ENCODE data around the gene AKAP6. TPM values are rescaled to one million over a fixed set of nuclear protein-coding genes. Genes with fewer than 3 reads are reported as not detected.

The AKAP6 gene
- total RNA-seq, 3 donors from 2014 or later, result 1.1 to 9.1 (median 4.6) TPM

- no peak for DNase-seq (ENCODE audit: low spot score in 2 of 2)
- Histone ChIP-seq H3K27ac (no peak overlapping the region), H3K4me3 (no peak overlapping the region), H3K4me1 (no peaks in the 10 kb centered on the region), H3K36me3 (no peaks in the 10 kb centered on the region), H3K27me3 (no peaks in the 10 kb centered on the region), H3K9me3 (no peaks in the 10 kb centered on the region)
- intact Hi-C loops (cut with DNase I; ENCODE audit: low total_unique reads), result loop anchor here (5.0 kb wide), 1 partner anchor 443 kb away; no protein-coding TSS in a partner anchor
- TF ChIP-seq POLR2A (IDR thresholded peaks at IDR 0.05) (no peak), CTCF (IDR thresholded peaks at IDR 0.05) (no peak), POLR2AphosphoS5 (IDR thresholded peaks at IDR 0.05) (no peak)
These were observed 496.0 kb downstream of the AKAP6 start for GRCh38 chr14:32825058-32825457.

GRCh38 chr14:32826404-32827082 lies 497.4 kb downstream of the AKAP6 start:
- no peaks in the 10 kb centered on the region for H3K36me3 ChIP-seq
- no peak overlapping the region for H3K27ac ChIP-seq
- intact Hi-C loops (cut with DNase I; ENCODE audit: low total_unique reads), result loop anchor here (5.0 kb wide), 1 partner anchor 444 kb away; no protein-coding TSS in a partner anchor
- no peak for TF ChIP-seq POLR2AphosphoS5 (IDR thresholded peaks at IDR 0.05)
- no peak for TF ChIP-seq POLR2A (IDR thresholded peaks at IDR 0.05)
- TF ChIP-seq CTCF (IDR thresholded peaks at IDR 0.05), result no peak
- no peaks in the 10 kb centered on the region for H3K27me3 ChIP-seq
- H3K9me3 ChIP-seq, result no peaks in the 10 kb centered on the region
- H3K4me1 ChIP-seq, result no peaks in the 10 kb centered on the region
- no peak overlapping the region for H3K4me3 ChIP-seq
- DNase-seq (ENCODE audit: low spot score in 2 of 2), result no peak

GRCh38 chr14:32827514-32827913 lies 498.4 kb downstream of the AKAP6 start:
- Histone ChIP-seq H3K4me3 (no peak overlapping the region), H3K27me3 (no peaks in the 10 kb centered on the region), H3K27ac (no peak overlapping the region), H3K36me3 (no peaks in the 10 kb centered on the region), H3K9me3 (no peaks in the 10 kb centered on the region), H3K4me1 (no peaks in the 10 kb centered on the region)
- intact Hi-C loops (cut with DNase I; ENCODE audit: low total_unique reads), result loop anchor here (5.0 kb wide), 1 partner anchor 445 kb away; no protein-coding TSS in a partner anchor
- no peak for DNase-seq (ENCODE audit: low spot score in 2 of 2)
- TF ChIP-seq CTCF (IDR thresholded peaks at IDR 0.05), result no peak
- TF ChIP-seq POLR2A (IDR thresholded peaks at IDR 0.05), result no peak
- TF ChIP-seq POLR2AphosphoS5 (IDR thresholded peaks at IDR 0.05), result no peak

GRCh38 chr14:32835924-32836323 lies 506.8 kb downstream of the AKAP6 start:
- H3K9me3 ChIP-seq, result no peaks in the 10 kb centered on the region
- H3K27ac ChIP-seq, result no peak overlapping the region
- TF ChIP-seq POLR2AphosphoS5 (IDR thresholded peaks at IDR 0.05), result no peak
- no peak for TF ChIP-seq POLR2A (IDR thresholded peaks at IDR 0.05)
- no peak for TF ChIP-seq CTCF (IDR thresholded peaks at IDR 0.05)
- intact Hi-C loops (cut with DNase I; ENCODE audit: low total_unique reads), result no loop called here
- H3K4me1 ChIP-seq, result no peaks in the 10 kb centered on the region
- no peaks in the 10 kb centered on the region for H3K36me3 ChIP-seq
- no peak for DNase-seq (ENCODE audit: low spot score in 2 of 2)
- H3K4me3 ChIP-seq, result no peak overlapping the region
- H3K27me3 ChIP-seq, result no peaks in the 10 kb centered on the region

GRCh38 chr14:32841698-32842097 lies 512.6 kb downstream of the AKAP6 start:
- TF ChIP-seq POLR2AphosphoS5 (IDR thresholded peaks at IDR 0.05), result no peak
- TF ChIP-seq CTCF (IDR thresholded peaks at IDR 0.05), result no peak
- no peak for TF ChIP-seq POLR2A (IDR thresholded peaks at IDR 0.05)
- intact Hi-C loops (cut with DNase I; ENCODE audit: low total_unique reads), result no loop called here
- Histone ChIP-seq H3K36me3 (no peaks in the 10 kb centered on the region), H3K4me1 (no peaks in the 10 kb centered on the region), H3K27ac (no peak overlapping the region), H3K9me3 (no peaks in the 10 kb centered on the region), H3K27me3 (no peaks in the 10 kb centered on the region), H3K4me3 (no peak overlapping the region)
- no peak for DNase-seq (ENCODE audit: low spot score in 2 of 2)
